Germinal center (tissue), 1 donor: ENCODE data around the gene FERMT1.
"Not testable (repeated sequence)": the region's sequence is repeated elsewhere in the genome, so short reads cannot be mapped to it uniquely, and the experiment has no call there.

ENCODE experiments used
- DNase-seq: peaks from one replicate; pipeline ENCODE4 v3.0.0; 2012; ENCODE audit warnings: mixed read lengths, low spot score

FERMT1 gene

GRCh38 chr20:6039766-6040165 is 83.1 kb downstream of the FERMT1 start:
- DNase-seq, result no peak

GRCh38 chr20:6038256-6038655 is 84.6 kb downstream of the FERMT1 start:
- DNase-seq, result no peak

GRCh38 chr20:6037082-6037481 is 85.7 kb downstream of the FERMT1 start:
- DNase-seq, result no peak

GRCh38 chr20:6036213-6036612 is 86.6 kb downstream of the FERMT1 start:
- no peak for DNase-seq

- DNase-seq, result no peak
Observed at GRCh38 chr20:6034134-6034969, 88.5 kb downstream of the FERMT1 start.

- not testable (repeated sequence) for DNase-seq
Observed at GRCh38 chr20:6032907-6033306, 89.9 kb downstream of the FERMT1 start.

GRCh38 chr20:6030453-6031080 is 92.3 kb downstream of the FERMT1 start:
- no peak for DNase-seq

GRCh38 chr20:6029538-6029937 is 93.3 kb downstream of the FERMT1 start:
- no peak for DNase-seq

GRCh38 chr20:6028818-6029217 is 94.0 kb downstream of the FERMT1 start:
- DNase-seq, result no peak

- DNase-seq, result no peak
Observed at GRCh38 chr20:6026051-6026450, 96.8 kb downstream of the FERMT1 start.
